Astrocyte (in vitro differentiated cells and primary cell): ENCODE measurements around the gene RCOR3. TPM values are rescaled to one million over a fixed set of nuclear protein-coding genes. Genes with fewer than 3 reads are reported as not detected.

Experiments used
- DNase-seq: peaks from one replicate; pipeline ENCODE4 v3.0.0-alpha.2; 2010; ENCODE audit warnings: low read depth
- FAIRE-seq: peaks from 2 replicates; lab custom pipeline; 2011; peaks lifted over from hg19 to GRCh38; lab: Jason Lieb, UNC
- H2AFZ ChIP-seq: 2 replicates; pipeline ENCODE4 v1.6.0; 2012; ENCODE audit warnings: low read depth, low read length, inconsistent platforms
- H3K27ac ChIP-seq: 2 replicates; pipeline ENCODE4 v1.5.1; 2011; ENCODE audit warnings: low read depth, low read length, inconsistent platforms
- H3K27me3 ChIP-seq: 2 replicates; pipeline ENCODE4 v1.6.0; 2011; ENCODE audit warnings: low read length, inconsistent platforms; ENCODE audit not compliant: insufficient read depth
- H3K36me3 ChIP-seq: 2 replicates; pipeline ENCODE4 v1.5.1; 2011; ENCODE audit warnings: low read length, inconsistent platforms; ENCODE audit not compliant: insufficient read depth
- H3K4me1 ChIP-seq: 2 replicates; pipeline ENCODE4 v1.5.1; 2011; ENCODE audit warnings: low read length, inconsistent platforms; ENCODE audit not compliant: insufficient read depth
- H3K4me2 ChIP-seq: 2 replicates; pipeline ENCODE4 v1.6.0; 2012; ENCODE audit warnings: low read length, inconsistent platforms
- H3K4me3 ChIP-seq: 2 replicates; pipeline ENCODE4 v1.5.1; 2011; ENCODE audit warnings: low read depth, mild to moderate bottlenecking, low read length, inconsistent platforms; ENCODE audit not compliant: insufficient read depth
- H3K79me2 ChIP-seq: 2 replicates; pipeline ENCODE4 v1.6.0; 2012; ENCODE audit warnings: mild to moderate bottlenecking, low read length, inconsistent platforms; ENCODE audit not compliant: insufficient read depth
- H3K9ac ChIP-seq: 2 replicates; pipeline ENCODE4 v1.6.0; 2012; ENCODE audit warnings: mild to moderate bottlenecking, low read length, inconsistent platforms
- H3K9me3 ChIP-seq: 2 replicates; pipeline ENCODE4 v1.5.1; 2012; ENCODE audit warnings: low read depth, mild to moderate bottlenecking, low read length, inconsistent platforms; ENCODE audit not compliant: insufficient read depth
- H4K20me1 ChIP-seq: 2 replicates; pipeline ENCODE4 v1.6.0; 2012; ENCODE audit warnings: low read length, inconsistent platforms; ENCODE audit not compliant: insufficient read depth
- H3K27ac Mint-ChIP-seq: one replicate; pipeline ENCODE4 v1.8.0; 2021; ENCODE audit warnings: mild to moderate bottlenecking, mixed read lengths; ENCODE audit not compliant: unreplicated experiment
- H3K27me3 Mint-ChIP-seq: one replicate; pipeline ENCODE4 v1.8.0; 2021; ENCODE audit warnings: low read depth, mixed read lengths; ENCODE audit not compliant: unreplicated experiment
- H3K36me3 Mint-ChIP-seq: one replicate; pipeline ENCODE4 v1.8.0; 2021; ENCODE audit warnings: low read depth, mixed read lengths; ENCODE audit not compliant: unreplicated experiment
- H3K4me1 Mint-ChIP-seq: one replicate; pipeline ENCODE4 v1.8.0; 2021; ENCODE audit warnings: low read depth, mixed read lengths; ENCODE audit not compliant: unreplicated experiment
- H3K4me3 Mint-ChIP-seq: one replicate; pipeline ENCODE4 v1.8.0; 2021; ENCODE audit warnings: mild to moderate bottlenecking, moderate library complexity, mixed read lengths; ENCODE audit not compliant: unreplicated experiment
- H3K9me3 Mint-ChIP-seq: one replicate; pipeline ENCODE4 v1.8.0; 2021; ENCODE audit warnings: mild to moderate bottlenecking, mixed read lengths; ENCODE audit not compliant: unreplicated experiment
- CTCF ChIP-seq: IDR thresholded peaks from 2 replicates; pipeline ENCODE4 v1.5.1; 2011; ENCODE audit warnings: low read depth, mild to moderate bottlenecking, inconsistent platforms, low read length, moderate library complexity; ENCODE audit not compliant: insufficient read depth
- EZH2 ChIP-seq: IDR thresholded peaks from 2 replicates; pipeline ENCODE4 v1.6.1; 2012; ENCODE audit warnings: mild to moderate bottlenecking, low read length, inconsistent platforms; ENCODE audit not compliant: insufficient read depth
- total RNA-seq: library from RNA; stranded (reverse); gene quantifications from 2 replicates; pipeline ENCODE4 v1.2.1, GENCODE V29; 2021

The RCOR3 gene
- total RNA-seq, 1 donor from 2014 or later, result 68.2 TPM

GRCh38 chr1:211305044-211305443, 45.9 kb downstream of the RCOR3 start:
- FAIRE-seq (no peak), DNase-seq (peak; percentile 37)
- H3K27me3 Mint-ChIP-seq, result no peaks in the 10 kb centered on the region
- no peaks in the 10 kb centered on the region for H3K9me3 Mint-ChIP-seq
- Histone ChIP-seq H3K36me3 (peaks cover 15% of the 10 kb centered on the region), H3K27ac (no peak overlapping the region), H3K4me2 (no peak overlapping the region), H3K4me1 (no peaks in the 10 kb centered on the region), H4K20me1 (no peaks in the 10 kb centered on the region), H3K79me2 (no peaks in the 10 kb centered on the region), H3K27me3 (no peaks in the 10 kb centered on the region), H3K9ac (no peak overlapping the region), H2AFZ (no peak overlapping the region), H3K4me3 (no peak overlapping the region), H3K9me3 (no peaks in the 10 kb centered on the region)
- H3K36me3 Mint-ChIP-seq, result peaks cover 5% of the 10 kb centered on the region
- H3K4me3 Mint-ChIP-seq, result no peak overlapping the region
- H3K4me1 Mint-ChIP-seq, result peaks cover 5% of the 10 kb centered on the region
- H3K27ac Mint-ChIP-seq, result peak overlapping the region; percentile 87
- no peak for TF ChIP-seq EZH2
- TF ChIP-seq CTCF, result no peak

- Histone ChIP-seq H3K9me3 (no peaks in the 10 kb centered on the region), H3K79me2 (no peaks in the 10 kb centered on the region), H4K20me1 (no peaks in the 10 kb centered on the region), H3K36me3 (peaks cover 22% of the 10 kb centered on the region), H3K9ac (no peak overlapping the region), H3K4me3 (no peak overlapping the region), H3K27ac (no peak overlapping the region), H3K4me2 (no peak overlapping the region), H3K27me3 (no peaks in the 10 kb centered on the region), H2AFZ (no peak overlapping the region), H3K4me1 (no peaks in the 10 kb centered on the region)
- Mint-ChIP-seq H3K36me3 (peaks cover 17% of the 10 kb centered on the region), H3K4me3 (no peak overlapping the region), H3K27ac (no peak overlapping the region), H3K9me3 (no peaks in the 10 kb centered on the region), H3K27me3 (no peaks in the 10 kb centered on the region), H3K4me1 (peaks cover 5% of the 10 kb centered on the region)
- TF ChIP-seq CTCF, result no peak
- TF ChIP-seq EZH2, result no peak
- FAIRE-seq (no peak), DNase-seq (no peak)
Measured at GRCh38 chr1:211309617-211310016, 50.5 kb downstream of the RCOR3 start.

- Mint-ChIP-seq H3K4me1 (no peaks in the 10 kb centered on the region), H3K9me3 (no peaks in the 10 kb centered on the region), H3K36me3 (peaks cover 20% of the 10 kb centered on the region), H3K27me3 (no peaks in the 10 kb centered on the region), H3K4me3 (no peak overlapping the region), H3K27ac (no peak overlapping the region)
- Histone ChIP-seq H3K4me2 (no peak overlapping the region), H4K20me1 (no peaks in the 10 kb centered on the region), H3K27ac (no peak overlapping the region), H3K79me2 (no peaks in the 10 kb centered on the region), H3K4me3 (no peak overlapping the region), H3K27me3 (no peaks in the 10 kb centered on the region), H3K9ac (no peak overlapping the region), H3K36me3 (peaks cover 30% of the 10 kb centered on the region), H2AFZ (no peak overlapping the region), H3K9me3 (no peaks in the 10 kb centered on the region), H3K4me1 (no peaks in the 10 kb centered on the region)
- no peak for TF ChIP-seq CTCF
- TF ChIP-seq EZH2, result no peak
- DNase-seq, result no peak
- FAIRE-seq, result no peak
Measured at GRCh38 chr1:211313392-211313791, 54.2 kb downstream of the RCOR3 start.
